ENCODE measurements around the gene OSR1. TPM values are rescaled to one million over a fixed set of nuclear protein-coding genes. Genes with fewer than 3 reads are reported as not detected.
"Not testable (repeated sequence)": the region's sequence is repeated elsewhere in the genome, so short reads cannot be mapped to it uniquely, and the experiment has no call there.

Gene OSR1
- total RNA-seq, 1 donor from 2014 or later: 0.04 TPM

- TF ChIP-seq, protein P1, sequence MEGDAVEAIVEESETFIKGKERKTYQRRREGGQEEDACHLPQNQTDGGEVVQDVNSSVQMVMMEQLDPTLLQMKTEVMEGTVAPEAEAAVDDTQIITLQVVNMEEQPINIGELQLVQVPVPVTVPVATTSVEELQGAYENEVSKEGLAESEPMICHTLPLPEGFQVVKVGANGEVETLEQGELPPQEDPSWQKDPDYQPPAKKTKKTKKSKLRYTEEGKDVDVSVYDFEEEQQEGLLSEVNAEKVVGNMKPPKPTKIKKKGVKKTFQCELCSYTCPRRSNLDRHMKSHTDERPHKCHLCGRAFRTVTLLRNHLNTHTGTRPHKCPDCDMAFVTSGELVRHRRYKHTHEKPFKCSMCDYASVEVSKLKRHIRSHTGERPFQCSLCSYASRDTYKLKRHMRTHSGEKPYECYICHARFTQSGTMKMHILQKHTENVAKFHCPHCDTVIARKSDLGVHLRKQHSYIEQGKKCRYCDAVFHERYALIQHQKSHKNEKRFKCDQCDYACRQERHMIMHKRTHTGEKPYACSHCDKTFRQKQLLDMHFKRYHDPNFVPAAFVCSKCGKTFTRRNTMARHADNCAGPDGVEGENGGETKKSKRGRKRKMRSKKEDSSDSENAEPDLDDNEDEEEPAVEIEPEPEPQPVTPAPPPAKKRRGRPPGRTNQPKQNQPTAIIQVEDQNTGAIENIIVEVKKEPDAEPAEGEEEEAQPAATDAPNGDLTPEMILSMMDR (IDR thresholded peaks at IDR 0.05; ENCODE audit: insufficient read depth, low read length, poor library complexity, severe bottlenecking): peak; percentile 40
- DNase-seq (ENCODE audit: low read depth): no peak
- Histone ChIP-seq H3K4me3 (ENCODE audit: low read depth, low read length) (no peak overlapping the region), H3K36me3 (ENCODE audit: control insufficient read depth, insufficient read depth, low read length) (no peaks in the 10 kb centered on the region), H3K27me3 (ENCODE audit: control insufficient read depth, insufficient read depth, low read length) (no peaks in the 10 kb centered on the region)
Observed at GRCh38 chr2:19312949-19313348, 45.5 kb downstream of the OSR1 start.

- not testable (repeated sequence) for H3K36me3 ChIP-seq (ENCODE audit: control insufficient read depth, insufficient read depth, low read length); DNase-seq (ENCODE audit: low read depth); H3K27me3 ChIP-seq (ENCODE audit: control insufficient read depth, insufficient read depth, low read length); H3K4me3 ChIP-seq (ENCODE audit: low read depth, low read length)
Observed at GRCh38 chr2:19306065-19306464, 52.4 kb downstream of the OSR1 start.

- not testable (repeated sequence) for H3K27me3 ChIP-seq (ENCODE audit: control insufficient read depth, insufficient read depth, low read length); H3K4me3 ChIP-seq (ENCODE audit: low read depth, low read length); DNase-seq (ENCODE audit: low read depth); H3K36me3 ChIP-seq (ENCODE audit: control insufficient read depth, insufficient read depth, low read length)
Observed at GRCh38 chr2:19305400-19306055, 52.9 kb downstream of the OSR1 start.

- no peak overlapping the region for H3K4me3 ChIP-seq (ENCODE audit: low read depth, low read length)
- TF ChIP-seq, protein P1 (IDR thresholded peaks at IDR 0.05; ENCODE audit: insufficient read depth, low read length, poor library complexity, severe bottlenecking): no peak
- DNase-seq (ENCODE audit: low read depth): no peak
- no peaks in the 10 kb centered on the region for H3K36me3 ChIP-seq (ENCODE audit: control insufficient read depth, insufficient read depth, low read length)
- H3K27me3 ChIP-seq (ENCODE audit: control insufficient read depth, insufficient read depth, low read length): no peaks in the 10 kb centered on the region
Observed at GRCh38 chr2:19301706-19302105, 56.7 kb downstream of the OSR1 start.
